ENCODE measurements around the gene LDLRAD3. TPM values are rescaled to one million over a fixed set of nuclear protein-coding genes. Genes with fewer than 3 reads are reported as not detected.
"Not testable (repeated sequence)": the region's sequence is repeated elsewhere in the genome, so short reads cannot be mapped to it uniquely, and the experiment has no call there.

Gene LDLRAD3
- total and polyA plus RNA-seq, 8 donors = 2.5 to 6.8 (median 5.6) TPM

DNA sequence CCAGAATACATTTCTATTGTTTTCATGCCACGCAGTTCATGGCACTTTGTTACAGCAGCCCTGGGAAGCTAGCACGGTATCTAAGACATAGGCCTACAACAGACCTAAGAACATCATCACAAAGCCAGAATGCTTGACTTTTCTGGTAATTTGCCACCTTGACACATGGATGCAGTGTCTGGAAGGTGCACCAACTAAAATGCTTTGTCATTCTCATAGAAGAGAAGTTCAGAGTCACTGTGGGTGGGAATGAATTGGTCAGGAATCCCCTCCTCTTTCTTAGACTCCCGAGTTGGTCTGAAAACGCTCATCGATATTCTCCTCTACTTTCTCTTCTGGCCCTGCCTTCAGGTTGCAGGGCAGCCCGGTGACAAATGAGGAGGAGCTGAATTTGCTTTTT lies 223.9 kb downstream of the LDLRAD3 start:
- no peaks in the 10 kb centered on the region for H3K27me3 ChIP-seq
- no peaks in the 10 kb centered on the region for H3K36me3 ChIP-seq
- H3K27ac ChIP-seq = no peak overlapping the region
- H3K4me3 ChIP-seq = no peak overlapping the region
- no peaks in the 10 kb centered on the region for H3K4me1 ChIP-seq
- ATAC-seq (no peak), DNase-seq (no peak), FAIRE-seq (no peak)
- intact Hi-C loops (cut with DNase I) = no loop called here
- TF ChIP-seq, protein P1, sequence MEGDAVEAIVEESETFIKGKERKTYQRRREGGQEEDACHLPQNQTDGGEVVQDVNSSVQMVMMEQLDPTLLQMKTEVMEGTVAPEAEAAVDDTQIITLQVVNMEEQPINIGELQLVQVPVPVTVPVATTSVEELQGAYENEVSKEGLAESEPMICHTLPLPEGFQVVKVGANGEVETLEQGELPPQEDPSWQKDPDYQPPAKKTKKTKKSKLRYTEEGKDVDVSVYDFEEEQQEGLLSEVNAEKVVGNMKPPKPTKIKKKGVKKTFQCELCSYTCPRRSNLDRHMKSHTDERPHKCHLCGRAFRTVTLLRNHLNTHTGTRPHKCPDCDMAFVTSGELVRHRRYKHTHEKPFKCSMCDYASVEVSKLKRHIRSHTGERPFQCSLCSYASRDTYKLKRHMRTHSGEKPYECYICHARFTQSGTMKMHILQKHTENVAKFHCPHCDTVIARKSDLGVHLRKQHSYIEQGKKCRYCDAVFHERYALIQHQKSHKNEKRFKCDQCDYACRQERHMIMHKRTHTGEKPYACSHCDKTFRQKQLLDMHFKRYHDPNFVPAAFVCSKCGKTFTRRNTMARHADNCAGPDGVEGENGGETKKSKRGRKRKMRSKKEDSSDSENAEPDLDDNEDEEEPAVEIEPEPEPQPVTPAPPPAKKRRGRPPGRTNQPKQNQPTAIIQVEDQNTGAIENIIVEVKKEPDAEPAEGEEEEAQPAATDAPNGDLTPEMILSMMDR (IDR thresholded peaks at IDR 0.05) = no peak
- H3K9me3 ChIP-seq = no peaks in the 10 kb centered on the region
- 79 to 80% methylated on average over 6 of the region's 6 CpGs for WGBS, 2 donors

DNA sequence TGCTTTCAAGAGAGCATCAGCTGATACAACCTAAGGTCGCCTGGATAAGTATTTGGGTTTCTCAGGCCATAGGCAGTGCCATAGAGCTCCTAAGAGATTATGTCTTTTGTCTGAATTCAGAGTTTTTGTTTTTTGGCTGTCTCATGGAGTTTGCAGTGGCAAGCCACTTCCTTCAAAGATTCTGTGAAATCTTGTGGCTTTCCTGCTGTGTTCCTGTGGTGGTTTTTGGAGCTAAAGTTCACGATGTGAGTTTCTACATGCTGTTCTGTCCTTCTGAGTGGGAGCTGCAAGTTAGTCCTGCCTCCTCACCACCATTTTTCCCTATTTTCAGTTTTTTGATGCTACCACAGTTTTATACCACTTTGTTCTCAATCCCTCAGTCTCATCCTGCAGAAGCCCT lies 234.0 kb downstream of the LDLRAD3 start:
- WGBS, 2 donors = 78 to 94% methylated on average over 2 of the region's 2 CpGs
- TF ChIP-seq, protein P1 (IDR thresholded peaks at IDR 0.05) = no peak
- Histone ChIP-seq H3K9me3 (no peaks in the 10 kb centered on the region), H3K27ac (no peak overlapping the region), H3K27me3 (no peaks in the 10 kb centered on the region), H3K4me3 (no peak overlapping the region), H3K36me3 (no peaks in the 10 kb centered on the region), H3K4me1 (no peaks in the 10 kb centered on the region)
- FAIRE-seq = no peak
- no peak for ATAC-seq
- intact Hi-C loops (cut with DNase I) = no loop called here
- no peak for DNase-seq

DNA sequence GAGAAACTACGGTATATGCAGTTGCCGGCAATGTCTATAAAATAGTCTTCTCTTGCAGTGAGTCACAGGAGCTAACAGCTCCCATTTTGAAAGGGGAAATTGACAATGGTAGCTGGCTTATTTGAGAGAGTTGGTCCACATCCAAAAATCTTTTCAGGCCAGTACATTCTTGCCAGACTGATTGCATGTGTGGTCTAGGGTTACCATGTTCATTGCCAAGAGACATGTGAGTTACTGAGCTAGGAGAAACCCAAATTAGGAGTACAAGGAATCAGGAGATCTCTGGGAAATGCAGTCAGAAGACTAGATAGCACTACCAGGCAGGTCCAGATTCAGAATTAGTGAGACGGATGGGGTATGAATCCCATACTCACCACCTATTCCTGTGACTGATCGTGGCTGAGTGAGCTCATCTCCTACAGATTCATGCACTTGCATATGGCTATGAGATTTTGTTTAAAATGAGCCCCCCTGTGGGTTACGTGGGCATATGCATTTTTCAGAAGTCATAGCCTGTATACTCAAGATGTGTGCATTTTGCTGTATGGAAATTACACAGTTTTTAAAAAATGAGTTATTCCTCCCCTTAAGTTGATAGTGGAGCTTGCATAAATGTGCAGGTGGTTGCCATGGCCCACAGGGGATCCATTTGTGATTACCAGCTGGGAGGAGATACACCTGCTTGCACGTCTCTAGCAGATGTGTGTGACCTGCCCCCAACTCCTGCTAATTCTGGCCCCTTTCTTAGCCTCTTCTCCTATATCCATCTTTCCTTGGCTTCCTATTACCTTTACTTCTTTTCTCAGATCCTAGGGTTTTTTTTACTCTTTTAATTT lies 242.7 kb downstream of the LDLRAD3 start:
- no peaks in the 10 kb centered on the region for H3K4me1 ChIP-seq
- no peaks in the 10 kb centered on the region for H3K9me3 ChIP-seq
- FAIRE-seq (no peak), ATAC-seq (peak in 1 of 4 donors; percentile 27), DNase-seq (no peak)
- TF ChIP-seq, protein P1 (IDR thresholded peaks at IDR 0.05) = no peak
- intact Hi-C loops (cut with DNase I) = no loop called here
- H3K27ac ChIP-seq = no peak overlapping the region
- no peaks in the 10 kb centered on the region for H3K27me3 ChIP-seq
- 90 to 91% methylated on average over 6 of the region's 6 CpGs for WGBS, 2 donors
- H3K4me3 ChIP-seq = no peak overlapping the region
- no peaks in the 10 kb centered on the region for H3K36me3 ChIP-seq

DNA sequence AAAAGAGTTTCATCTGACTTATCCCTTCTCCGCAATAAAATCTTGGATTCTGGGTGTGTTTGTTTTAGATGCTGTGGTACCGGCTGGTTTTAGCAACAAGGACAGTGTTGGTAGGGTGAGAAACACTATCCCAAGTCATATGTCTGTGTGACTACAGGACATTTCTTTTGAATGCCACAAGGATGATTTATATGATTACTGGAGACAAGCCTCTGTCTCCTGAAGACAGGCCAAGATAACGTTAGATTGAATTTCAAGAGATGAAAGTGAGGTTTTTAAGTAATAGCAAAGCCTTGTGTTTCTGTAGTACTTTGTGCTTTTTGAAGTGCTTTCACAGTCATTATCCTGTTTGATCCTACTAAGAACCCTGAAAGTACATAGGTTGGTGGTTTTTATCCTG lies 243.8 kb downstream of the LDLRAD3 start:
- no peak overlapping the region for H3K27ac ChIP-seq
- no peak for DNase-seq
- H3K4me3 ChIP-seq = no peak overlapping the region
- WGBS, 2 donors = 87 to 94% methylated on average over 3 of the region's 3 CpGs
- no peaks in the 10 kb centered on the region for H3K36me3 ChIP-seq
- no peaks in the 10 kb centered on the region for H3K9me3 ChIP-seq
- ATAC-seq = no peak
- intact Hi-C loops (cut with DNase I) = no loop called here
- no peaks in the 10 kb centered on the region for H3K4me1 ChIP-seq
- TF ChIP-seq, protein P1 (IDR thresholded peaks at IDR 0.05) = no peak
- no peak for FAIRE-seq
- no peaks in the 10 kb centered on the region for H3K27me3 ChIP-seq

DNA sequence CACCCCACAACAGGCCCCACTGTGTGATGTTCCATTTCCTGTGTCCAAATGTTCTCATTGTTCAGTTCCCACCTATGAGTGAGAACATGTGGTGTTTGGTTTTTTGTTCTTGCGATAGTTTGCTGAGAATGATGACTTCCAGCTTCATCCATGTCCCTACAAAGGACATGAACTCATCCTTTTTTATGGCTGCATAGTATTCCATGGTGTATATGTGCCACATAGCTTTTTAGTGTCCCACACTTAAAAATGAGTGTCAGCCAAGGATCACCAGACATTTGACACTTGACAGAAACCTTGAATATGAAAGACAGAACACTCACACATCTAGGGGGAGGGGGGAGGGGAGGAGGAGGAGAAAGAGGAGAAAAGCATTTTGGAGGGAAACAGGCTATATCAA lies 245.9 kb downstream of the LDLRAD3 start:
- DNase-seq; H3K36me3 ChIP-seq; intact Hi-C loops (cut with DNase I); H3K27ac ChIP-seq; H3K4me3 ChIP-seq; H3K27me3 ChIP-seq; H3K9me3 ChIP-seq; H3K4me1 ChIP-seq; ATAC-seq; FAIRE-seq: not testable (repeated sequence)
- 100% methylated on average over 1 of the region's 1 CpG for WGBS, 2 donors

Data from pancreas (tissue), 10 donors.